Bronchial epithelial cell (primary cell): ENCODE data around the gene GDF15. TPM values are rescaled to one million over a fixed set of nuclear protein-coding genes. Genes with fewer than 3 reads are reported as not detected.

Source experiments
- DNase-seq: peaks from one replicate; pipeline ENCODE4 v3.0.0-alpha.2; 2010; ENCODE audit warnings: low read depth
- FAIRE-seq: peaks from 2 replicates; lab custom pipeline; 2011; peaks lifted over from hg19 to GRCh38; lab: Jason Lieb, UNC
- H3K27me3 ChIP-seq: 2 replicates; pipeline ENCODE4 v1.5.1; 2011; ENCODE audit warnings: low read length; ENCODE audit not compliant: control insufficient read depth, insufficient read depth
- H3K36me3 ChIP-seq: 2 replicates; pipeline ENCODE4 v1.5.1; 2011; ENCODE audit warnings: low read length; ENCODE audit not compliant: control insufficient read depth, insufficient read depth
- H3K4me3 ChIP-seq: 2 replicates; pipeline ENCODE4 v1.5.1; 2011; ENCODE audit warnings: mild to moderate bottlenecking, low read depth, low read length, control low read depth
- total RNA-seq: library from RNA; depleted of rRNA; stranded (reverse); fragments of >200 nt; gene quantifications from 2 replicates; pipeline ENCODE4 v1.2.1, GENCODE V29; 2014
- TF ChIP-seq, protein P1 (sequence below): IDR thresholded peaks from 2 replicates; pipeline ENCODE4 v1.5.1; 2011; ENCODE audit warnings: mild to moderate bottlenecking, moderate library complexity, low read length, control low read depth, inconsistent platforms; ENCODE audit not compliant: insufficient read depth, severe bottlenecking

GDF15 gene
- total RNA-seq, 1 donor from 2014 or later, result 123 TPM

DNA sequence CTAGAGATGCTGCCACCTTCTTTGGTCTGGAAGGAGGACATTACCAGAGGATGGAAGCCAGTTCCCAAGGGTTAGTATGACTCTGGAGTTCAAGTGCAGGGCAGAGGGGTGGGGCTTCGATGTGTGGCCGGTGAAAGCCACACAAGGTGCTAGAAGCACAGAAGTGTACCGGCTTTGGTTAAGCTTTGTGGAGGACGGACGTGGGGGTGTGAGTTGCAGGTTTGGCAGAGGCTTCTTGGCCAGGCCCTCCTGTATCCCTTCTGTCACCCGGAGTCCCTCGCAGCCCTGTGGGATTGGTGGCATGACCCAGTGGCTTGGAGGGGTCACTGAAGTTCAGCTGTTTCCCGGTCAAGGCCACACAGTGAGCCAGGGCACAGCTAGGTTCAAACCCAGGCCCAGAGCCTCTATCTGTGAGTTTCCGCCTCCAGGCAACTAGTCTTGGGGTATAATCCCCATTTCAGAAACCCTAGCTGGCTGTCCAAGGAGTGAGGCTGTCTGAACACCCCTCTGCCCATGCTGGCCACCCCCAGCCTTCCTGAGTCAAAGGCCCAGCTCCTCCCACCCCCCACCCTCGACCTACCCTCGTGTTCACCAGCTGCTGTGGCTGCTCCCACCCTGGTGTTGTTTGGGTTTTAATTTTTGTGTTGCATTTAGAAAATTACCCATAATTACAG, 28.7 kb downstream of the GDF15 start:
- TF ChIP-seq, protein P1, sequence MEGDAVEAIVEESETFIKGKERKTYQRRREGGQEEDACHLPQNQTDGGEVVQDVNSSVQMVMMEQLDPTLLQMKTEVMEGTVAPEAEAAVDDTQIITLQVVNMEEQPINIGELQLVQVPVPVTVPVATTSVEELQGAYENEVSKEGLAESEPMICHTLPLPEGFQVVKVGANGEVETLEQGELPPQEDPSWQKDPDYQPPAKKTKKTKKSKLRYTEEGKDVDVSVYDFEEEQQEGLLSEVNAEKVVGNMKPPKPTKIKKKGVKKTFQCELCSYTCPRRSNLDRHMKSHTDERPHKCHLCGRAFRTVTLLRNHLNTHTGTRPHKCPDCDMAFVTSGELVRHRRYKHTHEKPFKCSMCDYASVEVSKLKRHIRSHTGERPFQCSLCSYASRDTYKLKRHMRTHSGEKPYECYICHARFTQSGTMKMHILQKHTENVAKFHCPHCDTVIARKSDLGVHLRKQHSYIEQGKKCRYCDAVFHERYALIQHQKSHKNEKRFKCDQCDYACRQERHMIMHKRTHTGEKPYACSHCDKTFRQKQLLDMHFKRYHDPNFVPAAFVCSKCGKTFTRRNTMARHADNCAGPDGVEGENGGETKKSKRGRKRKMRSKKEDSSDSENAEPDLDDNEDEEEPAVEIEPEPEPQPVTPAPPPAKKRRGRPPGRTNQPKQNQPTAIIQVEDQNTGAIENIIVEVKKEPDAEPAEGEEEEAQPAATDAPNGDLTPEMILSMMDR, result no peak
- Histone ChIP-seq H3K27me3 (no peaks in the 10 kb centered on the region), H3K36me3 (no peaks in the 10 kb centered on the region), H3K4me3 (no peak overlapping the region)
- DNase-seq (no peak), FAIRE-seq (no peak)

DNA sequence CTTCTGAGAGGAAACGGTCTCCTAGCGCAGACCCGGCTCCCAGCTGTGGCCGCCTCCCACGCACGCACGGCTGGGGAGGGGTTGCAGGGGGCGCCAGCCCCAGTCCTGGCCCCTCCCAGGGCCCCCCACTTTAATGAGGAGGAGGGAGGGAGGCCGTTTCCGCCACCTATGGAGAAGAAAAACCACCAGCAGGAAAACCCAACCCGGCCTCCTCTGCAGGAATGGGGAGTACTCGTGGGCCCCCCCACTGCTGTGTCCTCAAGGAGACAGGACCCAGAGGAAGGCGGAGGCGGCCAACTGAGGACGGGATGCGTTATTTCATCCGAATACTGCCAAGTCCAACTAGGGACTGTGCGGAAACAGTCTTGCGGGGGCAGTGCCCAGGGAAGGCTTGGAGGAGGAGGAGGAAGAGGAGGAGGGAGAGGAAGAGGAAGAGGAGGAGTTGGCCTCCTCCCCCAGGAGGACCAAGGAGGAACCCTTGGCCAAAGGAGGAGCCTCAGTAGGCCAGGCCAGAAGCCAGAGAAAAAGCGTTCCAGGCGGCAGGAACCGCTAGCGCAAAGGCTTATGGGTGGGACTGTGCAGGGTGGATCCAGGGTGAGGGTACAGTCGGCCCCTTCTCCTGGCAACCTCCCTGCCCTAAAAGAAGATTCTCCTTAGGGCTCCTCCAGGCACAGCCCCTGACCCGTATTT, 29.4 kb downstream of the GDF15 start:
- TF ChIP-seq, protein P1, result no peak
- FAIRE-seq, result no peak
- H3K36me3 ChIP-seq, result no peaks in the 10 kb centered on the region
- H3K4me3 ChIP-seq, result no peak overlapping the region
- no peaks in the 10 kb centered on the region for H3K27me3 ChIP-seq
- DNase-seq, result no peak

DNA sequence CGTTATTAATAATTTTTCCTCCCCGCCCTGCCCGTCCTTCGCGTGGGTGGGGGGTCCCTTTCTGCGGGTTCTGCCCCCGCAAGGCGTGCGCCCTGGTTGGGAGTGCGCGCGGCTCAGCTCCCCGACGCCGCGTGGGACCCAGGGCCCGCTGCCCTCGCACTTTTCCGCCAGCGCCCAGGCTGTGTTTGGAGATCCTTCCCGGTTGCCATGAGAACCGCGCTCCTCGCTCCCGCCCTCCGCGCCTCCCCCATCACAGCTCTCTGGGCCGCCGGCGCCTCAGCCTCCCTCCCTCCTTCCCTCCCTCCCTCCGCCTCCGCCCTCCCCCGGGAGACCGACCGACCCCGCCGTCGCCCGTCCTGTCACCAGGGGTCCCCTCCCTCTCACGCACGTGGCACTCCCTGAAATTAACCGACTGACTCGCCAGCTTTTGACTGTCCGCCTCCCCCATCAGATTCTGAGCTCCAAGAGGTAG, 30.9 kb downstream of the GDF15 start:
- FAIRE-seq (no peak), DNase-seq (no peak)
- no peaks in the 10 kb centered on the region for H3K36me3 ChIP-seq
- peak overlapping the region; percentile 30 for H3K4me3 ChIP-seq
- TF ChIP-seq, protein P1, result no peak
- H3K27me3 ChIP-seq, result no peaks in the 10 kb centered on the region

DNA sequence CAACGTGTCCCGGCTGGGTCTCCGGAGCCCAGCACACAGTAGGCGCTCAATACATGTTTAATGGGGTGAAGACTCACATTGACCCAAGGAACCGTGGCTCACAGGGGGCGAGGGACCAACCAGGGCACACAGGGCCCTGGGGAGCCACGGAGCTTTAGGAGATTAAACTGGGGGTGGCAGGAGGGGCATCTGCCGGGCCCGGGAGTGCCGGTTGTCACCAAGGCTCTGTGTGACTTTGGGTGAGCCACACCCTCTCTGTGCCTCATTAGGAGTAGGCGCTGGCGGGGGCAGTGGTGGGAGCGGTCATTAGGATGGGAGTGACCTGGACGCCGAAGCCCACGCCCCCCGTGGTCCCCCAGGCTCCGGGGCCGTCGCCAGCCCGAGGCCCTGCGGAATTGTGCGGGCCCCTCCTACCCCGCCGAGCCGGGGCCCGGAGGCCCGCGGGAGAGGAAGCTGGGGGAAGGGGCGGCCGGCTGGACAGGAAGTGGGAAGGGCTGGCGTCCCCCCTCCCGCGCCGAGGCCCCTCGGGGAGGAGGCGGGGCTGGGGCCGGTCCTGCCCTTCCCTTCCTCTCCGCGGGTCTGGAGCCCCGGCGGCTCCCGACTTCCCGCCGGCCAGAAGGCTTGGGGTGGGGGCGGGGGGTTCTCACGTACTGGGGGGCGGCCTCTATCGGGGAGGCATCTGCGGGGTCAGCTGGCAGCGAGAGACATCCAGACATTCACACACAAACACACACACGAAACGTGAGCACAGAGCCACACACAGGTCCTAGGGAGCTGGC, 31.5 kb downstream of the GDF15 start:
- FAIRE-seq, result no peak
- TF ChIP-seq, protein P1, result no peak
- no peak for DNase-seq
- Histone ChIP-seq H3K4me3 (peak overlapping the region; percentile 30), H3K36me3 (no peaks in the 10 kb centered on the region), H3K27me3 (no peaks in the 10 kb centered on the region)

DNA sequence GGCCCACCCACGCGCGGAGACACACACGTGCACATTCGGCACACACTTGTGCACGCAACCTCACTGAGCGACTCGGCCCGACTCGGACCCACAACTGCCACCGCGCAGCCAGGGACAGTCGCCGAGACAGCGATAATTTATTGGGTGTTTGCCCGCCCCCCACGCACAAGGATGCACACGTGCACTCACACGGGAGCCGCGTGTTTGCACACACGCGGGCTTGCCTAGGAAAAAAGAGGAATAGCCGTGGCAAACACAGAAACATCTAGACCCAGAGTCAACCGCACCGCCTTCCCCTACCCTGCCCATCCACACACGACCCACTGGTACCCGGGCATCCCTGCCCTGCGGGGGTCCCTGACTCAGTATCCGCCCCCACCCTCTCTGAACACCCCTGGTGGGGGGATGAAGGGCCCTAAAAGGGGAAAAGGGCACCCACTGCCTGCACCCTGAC, 32.1 kb downstream of the GDF15 start:
- Histone ChIP-seq H3K4me3 (peak overlapping the region; percentile 30), H3K27me3 (no peaks in the 10 kb centered on the region), H3K36me3 (no peaks in the 10 kb centered on the region)
- DNase-seq (no peak), FAIRE-seq (no peak)
- TF ChIP-seq, protein P1, result no peak
